ENCODE data around the gene SOX8. TPM values are rescaled to one million over a fixed set of nuclear protein-coding genes. Genes with fewer than 3 reads are reported as not detected.

Gene SOX8
- total and polyA plus RNA-seq, 2 experiments from 2014 or later = 5.7 to 26.2 TPM

DNA sequence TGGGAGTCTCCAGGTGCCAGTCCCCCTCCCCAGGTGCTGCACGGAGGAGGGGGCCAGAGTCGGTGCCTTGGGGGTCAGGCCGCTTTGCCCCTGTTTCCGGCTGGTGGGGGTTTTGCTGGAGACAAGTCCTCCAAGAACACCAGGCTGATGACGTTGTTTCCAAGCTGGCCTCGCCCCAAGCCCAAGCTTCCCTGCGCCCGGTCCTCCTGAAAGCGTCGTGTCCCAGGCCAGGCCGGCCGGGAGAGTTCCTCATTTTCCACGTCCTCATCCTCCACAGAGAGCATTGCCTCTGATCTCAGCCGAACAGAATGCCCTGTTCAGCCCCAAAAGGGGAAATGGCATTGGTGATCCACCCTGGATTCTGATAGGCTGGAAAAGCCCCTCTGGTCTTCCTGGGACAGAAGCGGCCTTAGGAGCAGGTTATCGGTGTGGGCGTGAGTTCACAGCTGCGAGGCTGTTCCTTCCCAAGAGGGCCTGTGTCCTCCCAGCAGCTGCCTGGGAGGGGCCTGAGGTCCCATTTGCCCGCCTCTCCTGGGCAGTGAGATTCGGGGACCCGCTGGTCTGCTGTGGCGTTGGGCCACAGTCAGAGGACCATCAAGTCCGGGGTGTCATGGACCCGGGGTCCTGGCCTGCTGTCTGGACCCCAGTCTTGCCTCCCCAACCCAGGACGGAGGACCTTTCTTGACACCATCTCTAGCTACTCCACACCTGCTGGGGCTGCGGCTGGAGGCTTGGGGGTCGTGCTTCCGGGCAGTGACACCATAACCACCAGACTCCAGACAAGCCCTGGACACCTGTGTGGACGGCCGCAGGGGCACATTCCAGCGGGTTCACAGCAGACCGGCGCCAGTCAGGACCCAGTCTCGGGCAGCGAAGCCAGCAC is 7.1 kb downstream of the SOX8 start (continued):
- TF ChIP-seq, protein P1, sequence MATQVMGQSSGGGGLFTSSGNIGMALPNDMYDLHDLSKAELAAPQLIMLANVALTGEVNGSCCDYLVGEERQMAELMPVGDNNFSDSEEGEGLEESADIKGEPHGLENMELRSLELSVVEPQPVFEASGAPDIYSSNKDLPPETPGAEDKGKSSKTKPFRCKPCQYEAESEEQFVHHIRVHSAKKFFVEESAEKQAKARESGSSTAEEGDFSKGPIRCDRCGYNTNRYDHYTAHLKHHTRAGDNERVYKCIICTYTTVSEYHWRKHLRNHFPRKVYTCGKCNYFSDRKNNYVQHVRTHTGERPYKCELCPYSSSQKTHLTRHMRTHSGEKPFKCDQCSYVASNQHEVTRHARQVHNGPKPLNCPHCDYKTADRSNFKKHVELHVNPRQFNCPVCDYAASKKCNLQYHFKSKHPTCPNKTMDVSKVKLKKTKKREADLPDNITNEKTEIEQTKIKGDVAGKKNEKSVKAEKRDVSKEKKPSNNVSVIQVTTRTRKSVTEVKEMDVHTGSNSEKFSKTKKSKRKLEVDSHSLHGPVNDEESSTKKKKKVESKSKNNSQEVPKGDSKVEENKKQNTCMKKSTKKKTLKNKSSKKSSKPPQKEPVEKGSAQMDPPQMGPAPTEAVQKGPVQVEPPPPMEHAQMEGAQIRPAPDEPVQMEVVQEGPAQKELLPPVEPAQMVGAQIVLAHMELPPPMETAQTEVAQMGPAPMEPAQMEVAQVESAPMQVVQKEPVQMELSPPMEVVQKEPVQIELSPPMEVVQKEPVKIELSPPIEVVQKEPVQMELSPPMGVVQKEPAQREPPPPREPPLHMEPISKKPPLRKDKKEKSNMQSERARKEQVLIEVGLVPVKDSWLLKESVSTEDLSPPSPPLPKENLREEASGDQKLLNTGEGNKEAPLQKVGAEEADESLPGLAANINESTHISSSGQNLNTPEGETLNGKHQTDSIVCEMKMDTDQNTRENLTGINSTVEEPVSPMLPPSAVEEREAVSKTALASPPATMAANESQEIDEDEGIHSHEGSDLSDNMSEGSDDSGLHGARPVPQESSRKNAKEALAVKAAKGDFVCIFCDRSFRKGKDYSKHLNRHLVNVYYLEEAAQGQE (IDR thresholded peaks at IDR 0.05; ENCODE audit: unreplicated experiment) = no peak
- TF ChIP-seq, protein P2, sequence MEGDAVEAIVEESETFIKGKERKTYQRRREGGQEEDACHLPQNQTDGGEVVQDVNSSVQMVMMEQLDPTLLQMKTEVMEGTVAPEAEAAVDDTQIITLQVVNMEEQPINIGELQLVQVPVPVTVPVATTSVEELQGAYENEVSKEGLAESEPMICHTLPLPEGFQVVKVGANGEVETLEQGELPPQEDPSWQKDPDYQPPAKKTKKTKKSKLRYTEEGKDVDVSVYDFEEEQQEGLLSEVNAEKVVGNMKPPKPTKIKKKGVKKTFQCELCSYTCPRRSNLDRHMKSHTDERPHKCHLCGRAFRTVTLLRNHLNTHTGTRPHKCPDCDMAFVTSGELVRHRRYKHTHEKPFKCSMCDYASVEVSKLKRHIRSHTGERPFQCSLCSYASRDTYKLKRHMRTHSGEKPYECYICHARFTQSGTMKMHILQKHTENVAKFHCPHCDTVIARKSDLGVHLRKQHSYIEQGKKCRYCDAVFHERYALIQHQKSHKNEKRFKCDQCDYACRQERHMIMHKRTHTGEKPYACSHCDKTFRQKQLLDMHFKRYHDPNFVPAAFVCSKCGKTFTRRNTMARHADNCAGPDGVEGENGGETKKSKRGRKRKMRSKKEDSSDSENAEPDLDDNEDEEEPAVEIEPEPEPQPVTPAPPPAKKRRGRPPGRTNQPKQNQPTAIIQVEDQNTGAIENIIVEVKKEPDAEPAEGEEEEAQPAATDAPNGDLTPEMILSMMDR (conservative IDR thresholded peaks at IDR 0.05; ENCODE audit: low read depth in 2 of 2) = no peak
- TF ChIP-seq POLR2AphosphoS5 (IDR thresholded peaks at IDR 0.05; ENCODE audit: low read depth) (no peak), JUNB (IDR thresholded peaks at IDR 0.05; ENCODE audit: unreplicated experiment) (no peak), EZH2phosphoT487 (IDR thresholded peaks at IDR 0.05; ENCODE audit: unreplicated experiment) (no peak), CREB1 (CRISPR knock-in tag; IDR thresholded peaks at IDR 0.05; ENCODE audit: low read depth) (no peak), ZNF331 (CRISPR knock-in tag; IDR thresholded peaks at IDR 0.05; ENCODE audit: low read depth) (no peak)

DNA sequence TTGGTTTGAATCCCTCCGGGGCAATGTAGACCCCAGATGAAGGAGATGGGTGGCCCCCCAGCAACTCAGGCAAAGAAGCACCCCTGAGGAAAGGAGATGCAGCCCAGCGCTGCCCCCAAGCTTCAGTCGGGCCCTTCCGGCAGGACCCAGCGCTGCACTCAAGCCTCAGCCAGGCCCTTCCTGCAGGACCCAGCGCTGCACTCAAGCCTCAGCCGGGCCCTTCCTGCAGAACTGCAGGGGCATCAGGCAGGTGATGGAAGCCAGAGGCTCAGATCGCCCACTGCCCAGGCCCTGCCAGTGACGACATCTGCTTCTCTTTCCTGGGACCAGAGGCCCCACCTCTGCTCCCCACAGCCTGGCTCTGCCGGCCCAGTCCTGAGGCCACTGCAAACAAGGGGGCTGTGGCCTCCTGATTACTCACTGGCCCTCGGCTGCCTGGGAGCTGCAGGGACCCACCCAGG is 7.8 kb downstream of the SOX8 start:
- DNase-seq (ENCODE audit: low spot score) = no peak
- Mint-ChIP-seq H3K9me3 (peaks cover 1% of the 10 kb centered on the region; the same call in 1 of the 3 replicates), H3K4me3 (no peak overlapping the region), H3K27ac (no peak overlapping the region), H3K4me1 (no peaks in the 10 kb centered on the region), H3K27me3 (ENCODE audit: insufficient read depth, low read depth, poor library complexity) (no peaks in the 10 kb centered on the region), H3K36me3 (ENCODE audit: low read depth) (peaks cover 3% of the 10 kb centered on the region; the same call in 1 of the 3 replicates)
- no peaks in the 10 kb centered on the region for H3K4me1 ChIP-seq (ENCODE audit: insufficient read depth)
- H3K4me2 ChIP-seq = no peak overlapping the region
- H3K79me2 ChIP-seq (replicated peaks; ENCODE audit: insufficient read depth) = no peaks in the 10 kb centered on the region
- no peaks in the 10 kb centered on the region for H3F3A ChIP-seq (replicated peaks; ENCODE audit: low read depth)
- peak; percentile 11; the same call in 1 of the 3 replicates for ATAC-seq
- H3K27ac ChIP-seq (ENCODE audit: low read depth) = no peak overlapping the region
- H3K4me3 ChIP-seq = no peak overlapping the region
- H4K20me1 ChIP-seq (replicated peaks; ENCODE audit: insufficient read depth) = no peaks in the 10 kb centered on the region
- H3K27me3 ChIP-seq (ENCODE audit: insufficient read depth) = no peaks in the 10 kb centered on the region
- H3K9me2 ChIP-seq (ENCODE audit: insufficient read depth) = no peaks in the 10 kb centered on the region
- H3K36me3 ChIP-seq (ENCODE audit: insufficient read depth) = no peaks in the 10 kb centered on the region
- no peak overlapping the region for H2AFZ ChIP-seq
- TF ChIP-seq CREB1 (CRISPR knock-in tag; IDR thresholded peaks at IDR 0.05; ENCODE audit: low read depth) (no peak), JUNB (IDR thresholded peaks at IDR 0.05; ENCODE audit: unreplicated experiment) (no peak), ZNF331 (CRISPR knock-in tag; IDR thresholded peaks at IDR 0.05; ENCODE audit: low read depth) (no peak), EZH2phosphoT487 (IDR thresholded peaks at IDR 0.05; ENCODE audit: unreplicated experiment) (no peak), ZNF114 (CRISPR knock-in tag; IDR thresholded peaks at IDR 0.05) (no peak), POLR2AphosphoS5 (IDR thresholded peaks at IDR 0.05; ENCODE audit: low read depth) (no peak)
- TF ChIP-seq, protein P3, sequence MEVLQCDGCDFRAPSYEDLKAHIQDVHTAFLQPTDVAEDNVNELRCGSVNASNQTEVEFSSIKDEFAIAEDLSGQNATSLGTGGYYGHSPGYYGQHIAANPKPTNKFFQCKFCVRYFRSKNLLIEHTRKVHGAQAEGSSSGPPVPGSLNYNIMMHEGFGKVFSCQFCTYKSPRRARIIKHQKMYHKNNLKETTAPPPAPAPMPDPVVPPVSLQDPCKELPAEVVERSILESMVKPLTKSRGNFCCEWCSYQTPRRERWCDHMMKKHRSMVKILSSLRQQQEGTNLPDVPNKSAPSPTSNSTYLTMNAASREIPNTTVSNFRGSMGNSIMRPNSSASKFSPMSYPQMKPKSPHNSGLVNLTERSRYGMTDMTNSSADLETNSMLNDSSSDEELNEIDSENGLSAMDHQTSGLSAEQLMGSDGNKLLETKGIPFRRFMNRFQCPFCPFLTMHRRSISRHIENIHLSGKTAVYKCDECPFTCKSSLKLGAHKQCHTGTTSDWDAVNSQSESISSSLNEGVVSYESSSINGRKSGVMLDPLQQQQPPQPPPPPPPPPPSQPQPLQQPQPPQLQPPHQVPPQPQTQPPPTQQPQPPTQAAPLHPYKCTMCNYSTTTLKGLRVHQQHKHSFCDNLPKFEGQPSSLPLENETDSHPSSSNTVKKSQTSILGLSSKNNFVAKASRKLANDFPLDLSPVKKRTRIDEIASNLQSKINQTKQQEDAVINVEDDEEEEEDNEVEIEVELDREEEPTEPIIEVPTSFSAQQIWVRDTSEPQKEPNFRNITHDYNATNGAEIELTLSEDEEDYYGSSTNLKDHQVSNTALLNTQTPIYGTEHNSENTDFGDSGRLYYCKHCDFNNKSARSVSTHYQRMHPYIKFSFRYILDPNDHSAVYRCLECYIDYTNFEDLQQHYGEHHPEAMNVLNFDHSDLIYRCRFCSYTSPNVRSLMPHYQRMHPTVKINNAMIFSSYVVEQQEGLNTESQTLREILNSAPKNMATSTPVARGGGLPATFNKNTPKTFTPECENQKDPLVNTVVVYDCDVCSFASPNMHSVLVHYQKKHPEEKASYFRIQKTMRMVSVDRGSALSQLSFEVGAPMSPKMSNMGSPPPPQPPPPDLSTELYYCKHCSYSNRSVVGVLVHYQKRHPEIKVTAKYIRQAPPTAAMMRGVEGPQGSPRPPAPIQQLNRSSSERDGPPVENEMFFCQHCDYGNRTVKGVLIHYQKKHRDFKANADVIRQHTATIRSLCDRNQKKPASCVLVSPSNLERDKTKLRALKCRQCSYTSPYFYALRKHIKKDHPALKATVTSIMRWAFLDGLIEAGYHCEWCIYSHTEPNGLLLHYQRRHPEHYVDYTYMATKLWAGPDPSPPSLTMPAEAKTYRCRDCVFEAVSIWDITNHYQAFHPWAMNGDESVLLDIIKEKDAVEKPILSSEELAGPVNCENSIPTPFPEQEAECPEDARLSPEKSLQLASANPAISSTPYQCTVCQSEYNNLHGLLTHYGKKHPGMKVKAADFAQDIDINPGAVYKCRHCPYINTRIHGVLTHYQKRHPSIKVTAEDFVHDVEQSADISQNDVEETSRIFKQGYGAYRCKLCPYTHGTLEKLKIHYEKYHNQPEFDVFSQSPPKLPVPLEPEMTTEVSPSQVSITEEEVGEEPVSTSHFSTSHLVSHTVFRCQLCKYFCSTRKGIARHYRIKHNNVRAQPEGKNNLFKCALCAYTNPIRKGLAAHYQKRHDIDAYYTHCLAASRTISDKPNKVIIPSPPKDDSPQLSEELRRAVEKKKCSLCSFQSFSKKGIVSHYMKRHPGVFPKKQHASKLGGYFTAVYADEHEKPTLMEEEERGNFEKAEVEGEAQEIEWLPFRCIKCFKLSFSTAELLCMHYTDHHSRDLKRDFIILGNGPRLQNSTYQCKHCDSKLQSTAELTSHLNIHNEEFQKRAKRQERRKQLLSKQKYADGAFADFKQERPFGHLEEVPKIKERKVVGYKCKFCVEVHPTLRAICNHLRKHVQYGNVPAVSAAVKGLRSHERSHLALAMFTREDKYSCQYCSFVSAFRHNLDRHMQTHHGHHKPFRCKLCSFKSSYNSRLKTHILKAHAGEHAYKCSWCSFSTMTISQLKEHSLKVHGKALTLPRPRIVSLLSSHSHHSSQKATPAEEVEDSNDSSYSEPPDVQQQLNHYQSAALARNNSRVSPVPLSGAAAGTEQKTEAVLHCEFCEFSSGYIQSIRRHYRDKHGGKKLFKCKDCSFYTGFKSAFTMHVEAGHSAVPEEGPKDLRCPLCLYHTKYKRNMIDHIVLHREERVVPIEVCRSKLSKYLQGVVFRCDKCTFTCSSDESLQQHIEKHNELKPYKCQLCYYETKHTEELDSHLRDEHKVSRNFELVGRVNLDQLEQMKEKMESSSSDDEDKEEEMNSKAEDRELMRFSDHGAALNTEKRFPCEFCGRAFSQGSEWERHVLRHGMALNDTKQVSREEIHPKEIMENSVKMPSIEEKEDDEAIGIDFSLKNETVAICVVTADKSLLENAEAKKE (CRISPR knock-in tag; IDR thresholded peaks at IDR 0.05) = no peak
- TF ChIP-seq, protein P4, sequence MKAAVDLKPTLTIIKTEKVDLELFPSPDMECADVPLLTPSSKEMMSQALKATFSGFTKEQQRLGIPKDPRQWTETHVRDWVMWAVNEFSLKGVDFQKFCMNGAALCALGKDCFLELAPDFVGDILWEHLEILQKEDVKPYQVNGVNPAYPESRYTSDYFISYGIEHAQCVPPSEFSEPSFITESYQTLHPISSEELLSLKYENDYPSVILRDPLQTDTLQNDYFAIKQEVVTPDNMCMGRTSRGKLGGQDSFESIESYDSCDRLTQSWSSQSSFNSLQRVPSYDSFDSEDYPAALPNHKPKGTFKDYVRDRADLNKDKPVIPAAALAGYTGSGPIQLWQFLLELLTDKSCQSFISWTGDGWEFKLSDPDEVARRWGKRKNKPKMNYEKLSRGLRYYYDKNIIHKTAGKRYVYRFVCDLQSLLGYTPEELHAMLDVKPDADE (IDR thresholded peaks at IDR 0.05) = no peak
